SK-N-SH (cell line): Measurements from ENCODE around the gene PORCN. TPM values are rescaled to one million over a fixed set of nuclear protein-coding genes. Genes with fewer than 3 reads are reported as not detected.
A peak's percentile ranks its signal among the peaks of the same experiment; 100 is the strongest.

Source experiments
- CTCF ChIA-PET: fragments of 300-600, 350-600 bp; formaldehyde crosslinking; extraction: SDS; loops from one replicate; lab custom pipeline; 2021; lab: Yijun Ruan, JAX
- POLR2A ChIA-PET: fragments of 350-600 bp; sonication (Branson Sonifier 250); formaldehyde crosslinking; extraction: SDS; loops from one replicate; lab custom pipeline; 2020; ENCODE audit warnings: antibody characterized with exemption, inconsistent platforms; lab: Yijun Ruan, JAX
- DNase-seq: peaks from one replicate; pipeline ENCODE4 v3.0.0; 2012
- H2AFZ ChIP-seq: fragments of 200-600 bp; sonication (generic); 2 replicates; pipeline ENCODE4 v1.8.1; 2016; ENCODE audit warnings: antibody characterized with exemption, mild to moderate bottlenecking, low read depth
- H3F3A ChIP-seq: fragments of 200-600 bp; sonication (generic); replicated peaks from 2 replicates; pipeline ENCODE3; 2016; ENCODE audit warnings: antibody characterized with exemption, mild to moderate bottlenecking; ENCODE audit not compliant: insufficient read depth
- H3K27ac ChIP-seq, 2 experiments: fragments of 200-500 bp in 1 of 2; fragments of 200-600 bp in 1 of 2; sonication (Bioruptor generic) in 1 of 2; sonication (generic), shearing (Covaris generic) in 1 of 2; 2 replicates each; pipeline versions ENCODE4 v1.5.1 to v1.6.1; 2014 to 2016; ENCODE audit warnings: low read depth in 2 of 2, inconsistent platforms in 1 of 2, low read length in 1 of 2, mild to moderate bottlenecking in 1 of 2, mixed read lengths in 1 of 2
- H3K27me3 ChIP-seq: fragments of 200-600 bp; sonication (generic), shearing (Covaris generic); 2 replicates; pipeline ENCODE4 v1.6.1; 2016; ENCODE audit warnings: mixed run types; ENCODE audit not compliant: insufficient read depth
- H3K36me3 ChIP-seq, 2 experiments: fragments of 200-500 bp in 1 of 2; fragments of 200-600 bp in 1 of 2; sonication (Bioruptor generic) in 1 of 2; sonication (generic) in 1 of 2; replicated peaks in 1 of 2; 2 replicates each; pipeline versions ENCODE3 to v1.5.1; 2014 to 2016; ENCODE audit warnings: low read length in 1 of 2, mild to moderate bottlenecking in 1 of 2; ENCODE audit not compliant: insufficient read depth in 2 of 2, control insufficient read depth in 1 of 2
- H3K4me1 ChIP-seq, 2 experiments: fragments of 200-500 bp in 1 of 2; fragments of 200-600 bp in 1 of 2; sonication (Bioruptor generic) in 1 of 2; sonication (generic), shearing (Covaris generic) in 1 of 2; 2 replicates each; pipeline versions ENCODE4 v1.5.1 to v1.6.1; 2014 to 2016; ENCODE audit warnings: low read depth in 1 of 2, low read length in 1 of 2, mixed run types in 1 of 2; ENCODE audit not compliant: insufficient read depth in 2 of 2, control insufficient read depth in 1 of 2
- H3K4me2 ChIP-seq: fragments of 200-600 bp; sonication (generic), shearing (Covaris generic); 2 replicates; pipeline ENCODE4 v1.6.1; 2017; ENCODE audit warnings: mixed run types
- H3K4me3 ChIP-seq, 2 experiments: fragments of 200-500 bp in 1 of 2; fragments of 200-600 bp in 1 of 2; sonication (Bioruptor generic) in 1 of 2; sonication (generic), shearing (Covaris generic) in 1 of 2; 2 replicates each; pipeline versions ENCODE4 v1.5.1 to v1.8.1; 2014 to 2016; ENCODE audit warnings: low read depth in 2 of 2, inconsistent platforms in 1 of 2, low read length in 1 of 2, mild to moderate bottlenecking in 1 of 2, mixed read lengths in 1 of 2, moderate library complexity in 1 of 2
- H3K79me2 ChIP-seq: fragments of 200-600 bp; sonication (generic); 2 replicates; pipeline ENCODE4 v1.8.1; 2017; ENCODE audit warnings: mild to moderate bottlenecking; ENCODE audit not compliant: insufficient read depth
- H3K9ac ChIP-seq: fragments of 200-600 bp; sonication (generic); 2 replicates; pipeline ENCODE4 v1.6.1; 2017; ENCODE audit warnings: mixed run types
- H3K9me2 ChIP-seq: fragments of 200-600 bp; sonication (generic); 2 replicates; pipeline ENCODE4 v1.6.1; 2017; ENCODE audit warnings: mixed run types
- H3K9me3 ChIP-seq: fragments of 200-600 bp; sonication (generic); 2 replicates; pipeline ENCODE4 v1.6.1; 2017; ENCODE audit warnings: mixed run types, mild to moderate bottlenecking, moderate library complexity
- H4K20me1 ChIP-seq: fragments of 200-600 bp; sonication (generic); 2 replicates; pipeline ENCODE4 v1.6.1; 2017; ENCODE audit warnings: mild to moderate bottlenecking, mixed run types; ENCODE audit not compliant: insufficient read depth
- CTCF ChIP-seq: fragments of 200-600 bp; sonication (generic); IDR thresholded peaks from 2 replicates; pipeline ENCODE4 v1.6.1; 2017; ENCODE audit warnings: antibody characterized with exemption, mild to moderate bottlenecking, moderate library complexity
- EZH2phosphoT487 ChIP-seq: fragments of 200-600 bp; sonication (generic); IDR thresholded peaks from 2 replicates; pipeline ENCODE4 v1.6.1; 2017; ENCODE audit warnings: low read depth, mixed run types, mild to moderate bottlenecking, antibody characterized with exemption, moderate library complexity, borderline replicate concordance
- FOSL2 ChIP-seq: IDR thresholded peaks from 2 replicates; pipeline ENCODE4 v1.4.0; 2012; ENCODE audit warnings: low read depth, mild to moderate bottlenecking, moderate library complexity, borderline replicate concordance
- GABPA ChIP-seq: IDR thresholded peaks from 2 replicates; pipeline ENCODE4 v1.4.0; 2012; ENCODE audit warnings: low read depth, mild to moderate bottlenecking
- JUND ChIP-seq: IDR thresholded peaks from 2 replicates; pipeline ENCODE4 v1.4.0; 2012
- MEF2A ChIP-seq: IDR thresholded peaks from 2 replicates; pipeline ENCODE4 v1.4.0; 2012; ENCODE audit warnings: low read depth, borderline replicate concordance
- NRF1 ChIP-seq: IDR thresholded peaks from 2 replicates; pipeline ENCODE4 v1.6.1; 2012; ENCODE audit warnings: low read depth, mild to moderate bottlenecking, low read length
- RAD21 ChIP-seq: IDR thresholded peaks from 2 replicates; pipeline ENCODE4 v1.6.1; 2012; ENCODE audit warnings: mild to moderate bottlenecking, low read length
- SMC3 ChIP-seq: IDR thresholded peaks from 2 replicates; pipeline ENCODE4 v1.6.1; 2012; ENCODE audit warnings: low read depth, low read length, improper control_type of control experiment
- USF1 ChIP-seq: IDR thresholded peaks from 2 replicates; pipeline ENCODE4 v1.4.0; 2012; ENCODE audit warnings: low read depth, borderline replicate concordance
- whole genome bisulfite sequencing: methylation state at CpG from one replicate; pipeline ENCODE4 v1.1.6; 2017; ENCODE audit warnings: low lambda C conversion rate; 5-methylcytosine and 5-hydroxymethylcytosine counted together
- polyA plus RNA-seq, 3 experiments: library from polyadenylated mRNA; depleted of rRNA; stranded (reverse); fragments of >200 nt; gene quantifications; 2 replicates each; pipeline ENCODE4 v1.2.3, GENCODE V29; 2012
- TF ChIP-seq, protein P1 (sequence below): fragments of 150-350 bp; IDR thresholded peaks from 2 replicates; pipeline ENCODE4 v1.6.1; 2017; ENCODE audit warnings: antibody characterized with exemption, low read length, low read depth, borderline replicate concordance

PORCN gene
- polyA plus RNA-seq, 1 of the 3 experiments (the other 2 are of a cell fraction), result 11.0 TPM

DNA sequence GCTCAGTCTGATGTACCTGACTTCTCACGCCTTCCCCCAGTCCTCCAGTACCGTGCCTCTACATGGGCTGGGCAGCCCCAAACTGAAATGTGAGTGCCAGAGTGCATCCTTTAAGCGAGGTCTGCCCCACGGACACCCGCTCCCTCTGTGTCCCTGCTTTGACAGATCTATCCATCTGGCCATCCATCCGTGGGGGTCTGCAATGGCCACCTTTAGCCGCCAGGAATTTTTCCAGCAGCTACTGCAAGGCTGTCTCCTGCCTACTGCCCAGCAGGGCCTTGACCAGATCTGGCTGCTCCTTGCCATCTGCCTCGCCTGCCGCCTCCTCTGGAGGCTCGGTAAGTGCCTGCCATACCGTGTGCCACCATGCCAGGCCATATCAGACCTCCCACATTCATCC is 827 bp downstream of the PORCN start:
- Histone ChIP-seq H3K9me3 (no peaks in the 10 kb centered on the region), H4K20me1 (no peaks in the 10 kb centered on the region), H3K4me2 (peak overlapping the region; percentile 82), H3K9me2 (no peaks in the 10 kb centered on the region), H3K4me1 (peaks cover 0 to 20% of the 10 kb centered on the region in 2 experiments; a peak in 1 of 4 replicates), H3K27ac (no peak overlapping the region), H3K27me3 (no peaks in the 10 kb centered on the region), H3K79me2 (no peaks in the 10 kb centered on the region), H3K9ac (peak overlapping the region; percentile 70; the same call in 1 of the 2 replicates), H2AFZ (no peak overlapping the region), H3K36me3 (no peaks in the 10 kb centered on the region), H3F3A (no peaks in the 10 kb centered on the region), H3K4me3 (peak overlapping the region; percentile 64 to 68)
- TF ChIP-seq JUND, result no peak
- no peak for TF ChIP-seq NRF1
- no peak for TF ChIP-seq CTCF
- TF ChIP-seq, protein P1, sequence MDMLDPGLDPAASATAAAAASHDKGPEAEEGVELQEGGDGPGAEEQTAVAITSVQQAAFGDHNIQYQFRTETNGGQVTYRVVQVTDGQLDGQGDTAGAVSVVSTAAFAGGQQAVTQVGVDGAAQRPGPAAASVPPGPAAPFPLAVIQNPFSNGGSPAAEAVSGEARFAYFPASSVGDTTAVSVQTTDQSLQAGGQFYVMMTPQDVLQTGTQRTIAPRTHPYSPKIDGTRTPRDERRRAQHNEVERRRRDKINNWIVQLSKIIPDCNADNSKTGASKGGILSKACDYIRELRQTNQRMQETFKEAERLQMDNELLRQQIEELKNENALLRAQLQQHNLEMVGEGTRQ, result no peak
- no peak for TF ChIP-seq MEF2A
- no peak for TF ChIP-seq USF1
- no peak for TF ChIP-seq FOSL2
- no peak for TF ChIP-seq GABPA
- peak; percentile 26 for DNase-seq
- ChIA-PET POLR2A (no interaction called here), CTCF (interaction anchor here (1.0 kb wide), 1 partner anchor 21 kb away, joined by 3 read pairs; no protein-coding TSS in a partner anchor)
- WGBS, result 30% methylated on average over 5 of the region's 11 CpGs

DNA sequence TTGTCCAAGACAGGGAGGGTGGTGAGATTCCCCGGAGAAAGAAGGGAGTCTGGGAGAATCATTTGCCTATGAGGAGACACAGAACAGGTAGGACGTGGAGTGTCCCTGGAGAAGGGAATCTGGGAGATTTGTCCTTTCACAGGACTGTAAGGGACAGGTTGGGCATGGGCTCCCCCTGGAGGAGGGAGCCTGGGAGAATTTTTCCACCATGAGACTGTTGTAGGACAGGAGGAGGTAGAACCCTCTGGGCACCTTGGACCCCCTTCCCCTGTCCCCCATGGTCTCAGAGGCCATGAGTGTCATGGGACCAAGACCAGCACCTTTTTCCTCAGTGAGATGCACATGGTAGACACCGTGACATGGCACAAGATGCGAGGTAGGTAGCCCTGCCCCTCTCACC is 2.8 kb downstream of the PORCN start:
- no peak overlapping the region for H3K27ac ChIP-seq
- no peak overlapping the region for H3K4me2 ChIP-seq
- CTCF ChIA-PET, result no interaction called here
- no peaks in the 10 kb centered on the region for H3K79me2 ChIP-seq
- H3K36me3 ChIP-seq, result no peaks in the 10 kb centered on the region
- peak; percentile 46 for TF ChIP-seq CTCF
- TF ChIP-seq EZH2phosphoT487, result no peak
- TF ChIP-seq SMC3, result peak; percentile 39
- peak; percentile 57 for TF ChIP-seq RAD21
- POLR2A ChIA-PET, result no interaction called here
- H3K9me3 ChIP-seq, result no peaks in the 10 kb centered on the region
- no peaks in the 10 kb centered on the region for H3K27me3 ChIP-seq
- peak; percentile 45 for DNase-seq
- H3K4me3 ChIP-seq, result no peak overlapping the region
- no peak overlapping the region for H3K9ac ChIP-seq
- H2AFZ ChIP-seq, result no peak overlapping the region
- H3K9me2 ChIP-seq, result no peaks in the 10 kb centered on the region
- peaks cover 0 to 25% of the 10 kb centered on the region in 2 experiments; a peak in 1 of 4 replicates for H3K4me1 ChIP-seq
- 13% methylated on average over 2 of the region's 4 CpGs for WGBS
- H3F3A ChIP-seq, result no peaks in the 10 kb centered on the region
- H4K20me1 ChIP-seq, result no peaks in the 10 kb centered on the region
